Ovary (tissue), 9 donors: ENCODE measurements around the gene RASIP1. TPM values are rescaled to one million over a fixed set of nuclear protein-coding genes. Genes with fewer than 3 reads are reported as not detected.
A peak's percentile ranks its signal among the peaks of the same experiment; 100 is the strongest.

Experiments used
- DNase-seq, 5 donors: peaks; one replicate each; pipeline ENCODE4 v3.0.0-alpha.2; 2019 to 2020
- H3K27ac ChIP-seq, 2 donors: fragments of 200-600 bp; one replicate each; pipeline versions ENCODE4 v1.5.1 to v1.8.0; 2019 to 2022
- H3K27me3 ChIP-seq: fragments of 200-600 bp; one replicate; pipeline ENCODE4 v1.8.0; 2022
- H3K36me3 ChIP-seq: fragments of 200-600 bp; sonication (generic); one replicate; pipeline ENCODE4 v1.5.1; 2019
- H3K4me1 ChIP-seq: one replicate; pipeline ENCODE4 v1.8.1; 2013; ENCODE audit warnings: mild to moderate bottlenecking, moderate library complexity; ENCODE audit not compliant: insufficient read depth
- H3K4me3 ChIP-seq: fragments of 200-600 bp; sonication (generic); one replicate; pipeline ENCODE4 v1.5.1; 2017
- H3K9me3 ChIP-seq, 2 donors: fragments of 200-600 bp in 1 of 2; sonication (generic) in 1 of 2; one replicate each; pipeline versions ENCODE4 v1.5.1 to v1.8.1; 2013 to 2019; ENCODE audit warnings: mild to moderate bottlenecking in 1 of 2, moderate library complexity in 1 of 2
- EP300 ChIP-seq: sonication (generic); formaldehyde crosslinking; IDR thresholded peaks from one replicate; pipeline ENCODE4 v1.6.1; 2017; ENCODE audit warnings: antibody characterized with exemption
- POLR2A ChIP-seq: fragments of 450-650 bp; IDR thresholded peaks from one replicate; pipeline ENCODE4 v1.6.1; 2017; ENCODE audit warnings: antibody characterized with exemption, mild to moderate bottlenecking, moderate library complexity
- WGBS, 3 donors: extraction: QIAGEN DNeasy Blood & Tissue Kit in 1 of 3; methylation state at CpG; one replicate each; pipeline versions ENCODE4 v1.1.5 to v1.1.7; 2013 to 2017; 5-methylcytosine and 5-hydroxymethylcytosine counted together
- intact Hi-C, 4 donors: fragments of 100-400 bp; cut with DNase I; formaldehyde crosslinking; loops; one replicate each; pipeline versions ENCODE4 v1.11.0 to v1.15.1; 2022 to 2023
- polyA plus RNA-seq, 2 donors: library from polyadenylated mRNA; stranded (reverse); fragments of 200-250 nt in 1 of 2; fragments of 350-450 nt in 1 of 2; fragmentation: Illumina TruSeq in 1 of 2; extraction: RNeasy Lipid Tissue Mini Kit (QIAGEN cat#74804) in 1 of 2; gene quantifications; one replicate each; pipeline ENCODE4 v1.2.3, GENCODE V29; 2013 to 2014
- total RNA-seq, 7 donors: library from RNA; depleted of rRNA in 2 of 7; stranded (reverse); fragments of >200 nt in 2 of 7; fragmentation: NEBNext Ultra II Directional in 3 of 7; extraction: Animal tissue kit (Norgen Biotek cat#: 25700) in 3 of 7; gene quantifications; one replicate each; pipeline versions ENCODE4 v1.1.0 to v1.2.4, GENCODE V29; 2016 to 2023
- TF ChIP-seq, protein P1 (sequence below), 3 donors: fragments of 450-650 bp in 2 of 3; fragments of 200-600 bp in 1 of 3; IDR thresholded peaks; one replicate each; pipeline versions ENCODE4 v1.5.1 to v1.8.0; 2016 to 2022; ENCODE audit warnings: antibody characterized with exemption in 3 of 3, mild to moderate bottlenecking in 1 of 3
- donor health status: DM: no; HTN: no; CAD: no; lungs with moderate emphysema.
- donor health status: DM: no; HTN: no; CAD: no.
- donor health status: Bipolar disorder and iron deficiency.
- donor health status: DM: yes; HTN: yes; CAD: no.
- donor health status: DM: no; HTN: no; CAD: no.
- donor health status: DM: yes; HTN: yes; CAD: no.

Gene RASIP1
- total and polyA plus RNA-seq, 9 donors, result 4.1 to 25.9 (median 14.2) TPM

- Histone ChIP-seq H3K36me3 (no peaks in the 10 kb centered on the region), H3K4me3 (peak overlapping the region; percentile 63), H3K27me3 (no peaks in the 10 kb centered on the region), H3K4me1 (peaks cover 27% of the 10 kb centered on the region), H3K9me3 (no peaks in the 10 kb centered on the region), H3K27ac (peak overlapping the region; percentile 26 to 79)
- DNase-seq, result peak; percentile 99
- intact Hi-C loops, result loop anchor here in 3 of 4 donors (2.0 to 10.0 kb wide), 3 partner anchors 37 to 69 kb away; partner anchors contain the start of gene CA11 (in 1 of the 3)
- TF ChIP-seq, protein P1, sequence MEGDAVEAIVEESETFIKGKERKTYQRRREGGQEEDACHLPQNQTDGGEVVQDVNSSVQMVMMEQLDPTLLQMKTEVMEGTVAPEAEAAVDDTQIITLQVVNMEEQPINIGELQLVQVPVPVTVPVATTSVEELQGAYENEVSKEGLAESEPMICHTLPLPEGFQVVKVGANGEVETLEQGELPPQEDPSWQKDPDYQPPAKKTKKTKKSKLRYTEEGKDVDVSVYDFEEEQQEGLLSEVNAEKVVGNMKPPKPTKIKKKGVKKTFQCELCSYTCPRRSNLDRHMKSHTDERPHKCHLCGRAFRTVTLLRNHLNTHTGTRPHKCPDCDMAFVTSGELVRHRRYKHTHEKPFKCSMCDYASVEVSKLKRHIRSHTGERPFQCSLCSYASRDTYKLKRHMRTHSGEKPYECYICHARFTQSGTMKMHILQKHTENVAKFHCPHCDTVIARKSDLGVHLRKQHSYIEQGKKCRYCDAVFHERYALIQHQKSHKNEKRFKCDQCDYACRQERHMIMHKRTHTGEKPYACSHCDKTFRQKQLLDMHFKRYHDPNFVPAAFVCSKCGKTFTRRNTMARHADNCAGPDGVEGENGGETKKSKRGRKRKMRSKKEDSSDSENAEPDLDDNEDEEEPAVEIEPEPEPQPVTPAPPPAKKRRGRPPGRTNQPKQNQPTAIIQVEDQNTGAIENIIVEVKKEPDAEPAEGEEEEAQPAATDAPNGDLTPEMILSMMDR (IDR thresholded peaks at IDR 0.05), result no peak
- TF ChIP-seq POLR2A (no peak), EP300 (no peak)
- WGBS, 3 donors, result 0 to 1% (median 0%) methylated on average over 67 of the region's 67 CpGs
These were observed 26.3 kb downstream of the RASIP1 start for GRCh38 chr19:48713864-48714755.

DNA sequence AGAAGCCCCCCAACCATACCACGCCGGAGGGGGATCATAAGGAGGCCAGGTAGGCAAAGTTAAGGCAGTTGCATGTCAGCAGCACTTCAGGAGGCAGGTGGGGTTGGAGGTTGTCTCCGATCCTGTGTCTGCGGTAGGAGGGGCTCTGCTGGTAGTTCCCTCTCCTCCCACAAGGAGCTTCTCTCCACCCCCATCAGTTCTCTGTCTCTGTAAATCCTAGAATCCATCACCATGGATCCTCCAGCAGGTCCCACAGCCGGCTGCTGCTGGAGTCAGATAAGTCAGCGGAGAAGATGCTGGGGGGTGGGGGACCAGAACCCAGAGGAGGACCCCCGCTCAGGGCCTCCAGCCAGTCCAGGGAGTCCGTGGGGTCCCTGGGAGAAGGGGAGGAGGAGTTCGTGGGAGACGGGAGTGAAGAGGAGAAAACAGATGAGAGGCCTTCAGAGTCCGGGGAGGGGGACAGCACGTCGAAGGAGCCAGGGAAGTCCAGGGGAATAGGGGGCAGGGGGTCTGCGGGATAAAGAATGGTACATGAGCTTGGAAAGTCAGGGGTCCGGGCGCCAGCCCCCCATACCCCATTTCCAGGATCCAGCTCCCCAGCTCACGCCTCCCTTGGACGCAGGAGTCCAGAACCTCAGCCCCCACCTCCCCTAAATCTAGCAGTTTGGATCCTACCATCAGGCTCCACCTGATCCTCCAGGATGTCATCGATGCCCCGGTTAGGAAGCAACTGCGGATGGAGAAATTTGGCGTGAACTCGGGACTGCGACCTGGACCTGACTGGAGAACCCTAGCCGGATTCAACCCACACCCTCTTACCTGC lies 27.2 kb downstream of the RASIP1 start:
- WGBS, 3 donors, result 14 to 17% (median 14%) methylated on average over 25 of the region's 25 CpGs
- intact Hi-C loops, result loop anchor here in 3 of 4 donors (2.0 to 10.0 kb wide), 3 partner anchors 36 to 68 kb away; partner anchors contain the start of gene CA11 (in 1 of the 3)
- Histone ChIP-seq H3K27ac (peak overlapping the region in 1 of 2 donors; percentile 71), H3K4me3 (peak overlapping the region; percentile 63), H3K36me3 (no peaks in the 10 kb centered on the region), H3K4me1 (peaks cover 20% of the 10 kb centered on the region), H3K27me3 (no peaks in the 10 kb centered on the region), H3K9me3 (no peaks in the 10 kb centered on the region)
- DNase-seq, result peak in 3 of 5 donors; percentile 37 to 55 (median 54)
- TF ChIP-seq POLR2A (no peak), EP300 (no peak)
- TF ChIP-seq, protein P1 (IDR thresholded peaks at IDR 0.05), result no peak

DNA sequence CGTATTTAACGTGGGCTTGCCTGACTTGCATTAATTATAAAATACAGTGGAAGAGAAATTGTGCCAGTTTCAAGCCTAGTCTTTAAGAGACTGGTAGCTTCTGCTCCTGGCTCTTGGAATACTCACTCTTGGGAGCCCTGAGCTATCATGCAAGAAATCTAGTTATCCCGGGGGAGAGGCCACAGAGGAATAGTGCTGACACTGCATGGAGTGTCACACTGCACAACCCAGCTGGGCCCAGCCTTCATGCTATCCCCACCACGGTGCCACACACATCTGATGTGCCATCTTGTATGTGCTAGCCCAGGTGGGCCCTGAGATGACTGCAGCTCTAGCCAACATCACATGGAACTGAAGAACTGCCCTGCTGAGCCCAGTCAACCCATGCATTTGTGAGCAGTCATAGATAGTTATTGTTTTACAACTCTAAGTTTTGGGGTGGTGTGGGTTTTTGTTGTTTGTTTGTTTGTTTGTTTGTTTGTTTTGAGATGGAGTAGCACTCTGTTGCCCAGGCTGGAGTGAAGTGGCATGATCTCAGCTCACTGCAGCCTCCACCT lies 29.2 kb downstream of the RASIP1 start:
- intact Hi-C loops, result loop anchor here in 2 of 4 donors (5.0 to 10.0 kb wide), 2 partner anchors 34 to 66 kb away; partner anchors contain the start of gene CA11 (in 1 of the 2)
- TF ChIP-seq EP300 (no peak), POLR2A (no peak)
- TF ChIP-seq, protein P1 (IDR thresholded peaks at IDR 0.05), result no peak
- H3K4me3 ChIP-seq, result no peak overlapping the region
- 80 to 92% (median 81%) methylated on average over 4 of the region's 4 CpGs for WGBS, 3 donors
- no peaks in the 10 kb centered on the region for H3K36me3 ChIP-seq
- peaks cover 14% of the 10 kb centered on the region for H3K4me1 ChIP-seq
- H3K27ac ChIP-seq, result no peak overlapping the region
- no peaks in the 10 kb centered on the region for H3K9me3 ChIP-seq
- no peaks in the 10 kb centered on the region for H3K27me3 ChIP-seq
- DNase-seq, result no peak

DNA sequence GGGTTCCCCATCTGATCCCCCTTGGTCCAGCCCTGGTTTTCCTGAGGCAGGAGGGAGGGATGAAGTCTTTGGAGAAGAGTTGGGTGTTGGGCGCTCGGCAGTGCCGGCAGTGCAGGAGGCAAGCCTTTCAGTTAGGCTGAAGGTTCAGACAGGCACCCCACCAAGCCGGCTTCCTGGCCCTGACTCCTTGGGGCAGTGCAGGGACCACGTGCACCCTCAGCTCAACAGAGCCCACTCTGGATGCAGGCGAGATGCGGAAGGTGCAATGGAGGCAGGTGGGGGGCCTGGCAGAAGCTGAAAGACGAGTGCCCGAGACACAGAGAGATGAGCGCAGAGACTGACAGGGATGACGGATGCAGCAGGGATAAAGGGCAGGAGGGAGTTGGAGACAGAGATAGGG lies 31.9 kb downstream of the RASIP1 start:
- WGBS, 3 donors, result 45 to 51% (median 49%) methylated on average over 10 to 11 of the region's 11 CpGs
- intact Hi-C loops, result no loop called here
- Histone ChIP-seq H3K27ac (no peak overlapping the region), H3K27me3 (no peaks in the 10 kb centered on the region), H3K36me3 (no peaks in the 10 kb centered on the region), H3K4me1 (peaks cover 5% of the 10 kb centered on the region), H3K4me3 (no peak overlapping the region), H3K9me3 (no peaks in the 10 kb centered on the region)
- no peak for DNase-seq
- TF ChIP-seq, protein P1 (IDR thresholded peaks at IDR 0.05), result no peak
